Endothelial cell of umbilical vein (primary cell): Measurements from ENCODE around the gene HOPX. TPM values are rescaled to one million over a fixed set of nuclear protein-coding genes. Genes with fewer than 3 reads are reported as not detected.

Source experiments
- BruUV-seq: library from RNA; stranded (reverse); fragments of 400-500 nt; replicated peaks from 2 replicates; lab custom pipeline; 2021; lab: Mats Ljungman, UMichigan
- CTCF ChIA-PET: fragments of 300-600, 350-600 bp; sonication (Branson Sonifier 250); formaldehyde crosslinking; loops from one replicate; lab custom pipeline; 2021; ENCODE audit warnings: antibody characterized with exemption, inconsistent platforms; lab: Charles Lee
- POLR2A ChIA-PET: fragments of 300-600, 350-600 bp; sonication (Branson Sonifier 250); formaldehyde crosslinking; loops from one replicate; lab custom pipeline; 2021; ENCODE audit warnings: antibody characterized with exemption, inconsistent platforms; lab: Charles Lee
- DNase-seq: peaks from one replicate; pipeline ENCODE4 v3.0.0-alpha.2; 2011; ENCODE audit warnings: low read depth, low spot score
- FAIRE-seq: peaks from 2 replicates; lab custom pipeline; 2011; peaks lifted over from hg19 to GRCh38; lab: Jason Lieb, UNC
- H2AFZ ChIP-seq: 2 replicates; pipeline ENCODE4 v1.6.0; 2012; ENCODE audit warnings: low read depth, low read length, control low read depth, inconsistent platforms
- H3K27ac ChIP-seq: 2 replicates; pipeline ENCODE4 v1.5.1; 2011; ENCODE audit warnings: low read depth, mild to moderate bottlenecking, control low read depth, low read length, moderate library complexity; ENCODE audit not compliant: insufficient read depth
- H3K27me3 ChIP-seq, 2 experiments: 2 replicates each; pipeline versions ENCODE4 v1.6.0 to v1.6.1; 2011; ENCODE audit warnings: low read length in 2 of 2, mixed read lengths in 1 of 2; ENCODE audit not compliant: control insufficient read depth in 2 of 2, insufficient read depth in 2 of 2
- H3K36me3 ChIP-seq, 2 experiments: 2 replicates in 1 of 2; 3 replicates in 1 of 2; pipeline ENCODE4 v1.5.1; 2011; ENCODE audit warnings: low read length in 2 of 2, mild to moderate bottlenecking in 1 of 2, moderate library complexity in 1 of 2; ENCODE audit not compliant: control insufficient read depth in 2 of 2, insufficient read depth in 2 of 2; ENCODE audit errors: extremely low read depth in 1 of 2
- H3K4me1 ChIP-seq: 3 replicates; pipeline ENCODE4 v1.5.1; 2011; ENCODE audit warnings: mild to moderate bottlenecking, low read length; ENCODE audit not compliant: control insufficient read depth, insufficient read depth; ENCODE audit errors: extremely low read depth
- H3K4me2 ChIP-seq: 2 replicates; pipeline ENCODE4 v1.6.1; 2011; ENCODE audit warnings: low read length, control low read depth, mixed read lengths; ENCODE audit not compliant: insufficient read depth
- H3K4me3 ChIP-seq, 3 experiments: fragments of 200-600 bp in 1 of 3; sonication (generic), shearing (Covaris generic) in 1 of 3; replicated peaks in 1 of 3; 2 replicates each; pipeline ENCODE4 v1.5.1; 2011 to 2016; ENCODE audit warnings: control low read depth in 3 of 3, low read length in 3 of 3, mild to moderate bottlenecking in 2 of 3, inconsistent platforms in 1 of 3, low read depth in 1 of 3, moderate library complexity in 1 of 3; ENCODE audit not compliant: insufficient read depth in 1 of 3
- H3K79me2 ChIP-seq: 2 replicates; pipeline ENCODE4 v1.6.0; 2012; ENCODE audit warnings: low read length, inconsistent platforms; ENCODE audit not compliant: control insufficient read depth, insufficient read depth
- H3K9ac ChIP-seq: replicated peaks from 2 replicates; pipeline ENCODE3; 2011; ENCODE audit warnings: low read length, control low read depth; ENCODE audit not compliant: insufficient read depth; ENCODE audit errors: extremely low read depth
- H3K9me1 ChIP-seq: replicated peaks from 3 replicates; pipeline ENCODE4 v1.6.0; 2011; ENCODE audit warnings: mild to moderate bottlenecking, low read length; ENCODE audit not compliant: control insufficient read depth, insufficient read depth; ENCODE audit errors: extremely low read depth
- H3K9me3 ChIP-seq: replicated peaks from 2 replicates; pipeline ENCODE4 v1.5.1; 2012; ENCODE audit warnings: low read length, inconsistent platforms; ENCODE audit not compliant: control insufficient read depth, insufficient read depth
- H4K20me1 ChIP-seq: replicated peaks from 2 replicates; pipeline ENCODE3; 2011; ENCODE audit warnings: mild to moderate bottlenecking, low read length; ENCODE audit not compliant: control insufficient read depth, insufficient read depth; ENCODE audit errors: extremely low read depth
- EZH2 ChIP-seq: IDR thresholded peaks from 2 replicates; pipeline ENCODE4 v1.6.1; 2012; ENCODE audit warnings: borderline replicate concordance, low read depth, mild to moderate bottlenecking, moderate library complexity, low read length, inconsistent platforms; ENCODE audit not compliant: severe bottlenecking
- FOS ChIP-seq: IDR thresholded peaks from 2 replicates; pipeline ENCODE4 v1.6.1; 2011; ENCODE audit warnings: mild to moderate bottlenecking, low read length, moderate library complexity, borderline replicate concordance; ENCODE audit not compliant: insufficient read depth
- GATA2 ChIP-seq: IDR thresholded peaks from 2 replicates; pipeline ENCODE4 v1.7.0; 2011; ENCODE audit warnings: low read depth, mild to moderate bottlenecking, moderate library complexity, mixed read lengths, low read length; ENCODE audit not compliant: insufficient read length, insufficient read depth
- JUN ChIP-seq: IDR thresholded peaks from 2 replicates; pipeline ENCODE4 v1.6.1; 2011; ENCODE audit warnings: borderline replicate concordance, low read depth; ENCODE audit not compliant: insufficient read length, insufficient read depth
- MYC ChIP-seq: IDR thresholded peaks from one replicate; pipeline ENCODE4 v1.6.1; 2011; ENCODE audit warnings: mild to moderate bottlenecking, low read depth, low read length
- POLR2A ChIP-seq: IDR thresholded peaks from 2 replicates; pipeline ENCODE4 v1.6.1; 2012; ENCODE audit warnings: low read depth, mild to moderate bottlenecking, control low read depth, low read length
- POLR2AphosphoS5 ChIP-seq: IDR thresholded peaks from 2 replicates; pipeline ENCODE4 v1.6.1; 2012; ENCODE audit warnings: low read depth, mild to moderate bottlenecking, control low read depth, low read length, moderate library complexity; ENCODE audit not compliant: insufficient read depth
- dilution Hi-C: fragments of 300-500 bp; cut with MboI; formaldehyde crosslinking; loops from one replicate; pipeline ENCODE4 v1.15.0; 2019; ENCODE audit warnings: low sequenced_read_pairs; ENCODE audit not compliant: extremely low pct_ligation_motif_present
- intact Hi-C: fragments of 100-400 bp; cut with micrococcal nuclease; formaldehyde crosslinking; loops from one replicate; pipeline ENCODE4 v1.10.0; 2022
- polyA plus RNA-seq, 4 experiments: library from polyadenylated mRNA; depleted of rRNA in 3 of 4; stranded (reverse) in 3 of 4; unstranded in 1 of 4; fragments of >200 nt; gene quantifications; 2 replicates each; pipeline versions ENCODE4 v1.2.1 to v1.2.3, GENCODE V29; 2011 to 2012; ENCODE audit warnings: missing spikeins in 1 of 4
- total RNA-seq: library from RNA; stranded (reverse); gene quantifications from 2 replicates; pipeline ENCODE4 v1.2.3, GENCODE V29; 2021
- TF ChIP-seq, protein P1 (sequence below): IDR thresholded peaks from 2 replicates; pipeline ENCODE4 v1.6.1; 2011; ENCODE audit not compliant: insufficient read depth, insufficient read length
- TF ChIP-seq, protein P2 (sequence below), 2 donors: IDR thresholded peaks; 1 replicate in 1 of 2; 2 replicates in 1 of 2; pipeline ENCODE4 v1.5.1; 2011; ENCODE audit warnings: low read length in 2 of 2, mild to moderate bottlenecking in 2 of 2, moderate library complexity in 2 of 2, control low read depth in 1 of 2, inconsistent platforms in 1 of 2, low read depth in 1 of 2; ENCODE audit not compliant: insufficient read depth in 1 of 2; ENCODE audit errors: extremely low read depth in 1 of 2

HOPX gene
- total and polyA plus RNA-seq, 2 donors (not counting 3 experiments of a cell fraction or from before 2014, with no cell fraction given), result 3.8 to 5.8 TPM

DNA sequence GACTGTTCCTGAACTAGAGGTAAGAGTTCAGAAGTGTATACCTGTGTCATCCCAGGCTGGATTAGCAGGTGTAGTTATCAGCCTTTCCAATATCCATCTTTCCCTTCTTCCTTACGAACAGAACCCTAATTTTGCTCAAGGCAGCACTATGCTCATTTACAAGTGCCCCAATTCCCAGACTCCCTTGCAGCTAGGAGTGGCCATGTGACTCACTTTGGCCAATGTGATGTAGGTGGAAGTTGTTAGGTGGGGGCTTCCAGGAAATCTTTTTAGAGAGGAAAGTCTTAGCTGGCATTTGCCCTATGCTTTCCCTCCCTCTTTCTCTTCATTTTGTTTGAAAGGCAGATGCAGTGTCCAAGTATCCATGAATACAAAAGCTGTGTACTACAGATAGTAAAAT, 34.8 kb downstream of the HOPX start:
- Histone ChIP-seq H3K9me3 (no peaks in the 10 kb centered on the region), H3K27me3 (no peaks in the 10 kb centered on the region), H3K36me3 (no peaks in the 10 kb centered on the region), H4K20me1 (no peaks in the 10 kb centered on the region), H3K4me3 (no peak overlapping the region), H3K4me2 (no peak overlapping the region), H3K27ac (no peak overlapping the region), H3K79me2 (no peaks in the 10 kb centered on the region), H3K9ac (no peak overlapping the region), H2AFZ (no peak overlapping the region), H3K4me1 (peaks cover 14% of the 10 kb centered on the region), H3K9me1 (no peaks in the 10 kb centered on the region)
- intact Hi-C loops, result no loop called here
- ChIA-PET POLR2A (no interaction called here), CTCF (interaction anchor here (0.6 to 3.3 kb wide), 2 partner anchors 9 to 1054 kb away, joined by 3 to 8 read pairs; partner anchors contain the start of gene PDCL2)
- FAIRE-seq, result no peak
- no TSS peak for BruUV-seq
- DNase-seq, result no peak
- dilution Hi-C loops, result no loop called here
- TF ChIP-seq JUN (no peak), EZH2 (no peak), POLR2A (no peak)

DNA sequence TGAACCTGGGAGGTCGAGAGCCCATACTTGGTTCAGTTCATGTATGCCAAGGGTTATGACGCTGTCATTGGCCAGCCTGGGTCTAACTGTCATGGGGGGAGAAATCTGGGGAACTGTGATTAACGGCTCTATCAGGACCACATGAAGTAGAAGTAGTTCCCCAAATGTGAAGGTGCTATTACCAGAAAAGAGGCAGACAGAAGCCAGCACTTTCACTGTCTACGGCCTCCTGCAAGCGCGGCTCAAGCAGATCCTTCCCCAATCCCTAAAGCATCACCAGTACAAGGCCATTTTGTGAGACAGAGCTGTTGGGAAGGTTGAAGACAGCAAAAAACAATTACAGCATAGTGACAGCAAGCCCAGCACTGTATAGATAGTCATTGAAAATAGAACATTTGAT, 37.5 kb downstream of the HOPX start:
- Histone ChIP-seq H3K4me1 (peaks cover 19% of the 10 kb centered on the region), H3K36me3 (no peaks in the 10 kb centered on the region), H3K79me2 (no peaks in the 10 kb centered on the region), H3K27ac (no peak overlapping the region), H3K27me3 (no peaks in the 10 kb centered on the region), H3K9me1 (no peaks in the 10 kb centered on the region), H3K9ac (no peak overlapping the region), H3K4me2 (no peak overlapping the region), H3K9me3 (no peaks in the 10 kb centered on the region), H3K4me3 (no peak overlapping the region), H4K20me1 (no peaks in the 10 kb centered on the region), H2AFZ (no peak overlapping the region)
- ChIA-PET POLR2A (no interaction called here), CTCF (interaction anchor here (3.3 kb wide), 1 partner anchor 11 kb away, joined by 8 read pairs; no protein-coding TSS in a partner anchor)
- intact Hi-C loops (no loop called here), dilution Hi-C loops (no loop called here)
- DNase-seq (no peak), FAIRE-seq (no peak)
- no TSS peak for BruUV-seq
- TF ChIP-seq, protein P1, sequence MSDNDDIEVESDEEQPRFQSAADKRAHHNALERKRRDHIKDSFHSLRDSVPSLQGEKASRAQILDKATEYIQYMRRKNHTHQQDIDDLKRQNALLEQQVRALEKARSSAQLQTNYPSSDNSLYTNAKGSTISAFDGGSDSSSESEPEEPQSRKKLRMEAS, result no peak
- TF ChIP-seq MYC, result no peak
- no peak for TF ChIP-seq GATA2
- no peak for TF ChIP-seq POLR2AphosphoS5
- TF ChIP-seq JUN, result no peak
- no peak for TF ChIP-seq FOS
- TF ChIP-seq, protein P2, sequence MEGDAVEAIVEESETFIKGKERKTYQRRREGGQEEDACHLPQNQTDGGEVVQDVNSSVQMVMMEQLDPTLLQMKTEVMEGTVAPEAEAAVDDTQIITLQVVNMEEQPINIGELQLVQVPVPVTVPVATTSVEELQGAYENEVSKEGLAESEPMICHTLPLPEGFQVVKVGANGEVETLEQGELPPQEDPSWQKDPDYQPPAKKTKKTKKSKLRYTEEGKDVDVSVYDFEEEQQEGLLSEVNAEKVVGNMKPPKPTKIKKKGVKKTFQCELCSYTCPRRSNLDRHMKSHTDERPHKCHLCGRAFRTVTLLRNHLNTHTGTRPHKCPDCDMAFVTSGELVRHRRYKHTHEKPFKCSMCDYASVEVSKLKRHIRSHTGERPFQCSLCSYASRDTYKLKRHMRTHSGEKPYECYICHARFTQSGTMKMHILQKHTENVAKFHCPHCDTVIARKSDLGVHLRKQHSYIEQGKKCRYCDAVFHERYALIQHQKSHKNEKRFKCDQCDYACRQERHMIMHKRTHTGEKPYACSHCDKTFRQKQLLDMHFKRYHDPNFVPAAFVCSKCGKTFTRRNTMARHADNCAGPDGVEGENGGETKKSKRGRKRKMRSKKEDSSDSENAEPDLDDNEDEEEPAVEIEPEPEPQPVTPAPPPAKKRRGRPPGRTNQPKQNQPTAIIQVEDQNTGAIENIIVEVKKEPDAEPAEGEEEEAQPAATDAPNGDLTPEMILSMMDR (IDR thresholded peaks at IDR 0.05; ENCODE audit: extremely low read depth in 1 of 2, insufficient read depth in 1 of 2, low read depth in 1 of 2, low read length in 2 of 2), result no peak
- no peak for TF ChIP-seq EZH2
- no peak for TF ChIP-seq POLR2A
